GM21526 (cell line): ENCODE results near the gene HGFAC.

Source experiments
- ATAC-seq: cut with Tn5 transposase; IDR thresholded peaks from one replicate; pipeline ENCODE4 v1.9.1; 2021; ENCODE audit warnings: moderate library complexity; ENCODE audit not compliant: unreplicated experiment, low FRiP score

The HGFAC gene

DNA sequence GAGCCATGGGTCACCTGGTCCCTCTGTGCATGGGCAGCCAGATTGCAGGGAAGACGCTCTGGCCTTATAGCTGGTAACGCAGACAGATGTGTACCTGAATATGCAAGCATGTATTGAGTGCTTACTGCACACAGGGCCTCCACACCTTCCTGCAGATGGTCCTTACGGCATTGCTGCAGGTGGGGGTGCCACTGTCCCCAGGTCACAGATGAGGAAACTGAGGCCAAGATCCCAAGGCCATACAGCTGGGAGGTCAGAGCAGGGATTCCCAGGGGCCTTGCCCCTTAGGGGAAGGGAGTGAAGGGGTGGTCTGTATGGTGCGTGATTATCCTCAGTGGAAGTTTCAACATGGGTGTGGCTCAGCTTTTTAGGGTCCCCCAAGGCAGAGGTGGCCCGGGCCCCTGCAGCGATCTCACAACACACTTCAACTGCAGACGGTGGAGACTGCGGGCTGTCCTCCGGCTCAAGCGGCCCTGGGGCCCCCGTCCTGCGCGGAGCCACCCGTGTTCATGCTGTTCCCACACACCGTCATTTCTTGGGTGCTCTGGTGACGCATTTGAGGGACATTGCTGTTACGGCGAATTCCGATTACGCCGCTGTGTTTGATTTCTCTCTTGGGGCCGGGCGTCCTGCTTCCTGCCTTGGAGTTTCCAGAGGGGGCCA, 29.5 kb downstream of the HGFAC start:
- ATAC-seq: no peak

DNA sequence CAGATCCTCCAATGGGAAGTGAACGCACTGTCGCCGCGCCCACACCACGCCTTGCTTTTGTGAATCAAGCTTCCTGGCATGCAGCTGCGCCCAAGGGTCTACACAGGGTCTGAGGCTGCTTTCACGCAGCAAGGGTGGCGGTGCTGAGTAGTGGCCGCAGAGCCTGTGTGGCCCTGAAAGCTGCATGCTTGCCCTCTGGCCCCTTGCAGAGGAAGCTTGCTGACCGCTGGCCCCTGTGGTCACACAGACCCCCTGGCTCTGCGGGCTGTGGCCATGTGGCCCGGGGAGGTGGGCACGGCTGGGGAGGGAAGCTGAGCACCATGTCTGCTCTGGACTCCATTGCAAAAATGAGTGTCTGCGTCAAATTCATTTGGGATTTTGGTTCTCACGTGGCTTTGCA, 30.1 kb downstream of the HGFAC start:
- ATAC-seq: no peak

DNA sequence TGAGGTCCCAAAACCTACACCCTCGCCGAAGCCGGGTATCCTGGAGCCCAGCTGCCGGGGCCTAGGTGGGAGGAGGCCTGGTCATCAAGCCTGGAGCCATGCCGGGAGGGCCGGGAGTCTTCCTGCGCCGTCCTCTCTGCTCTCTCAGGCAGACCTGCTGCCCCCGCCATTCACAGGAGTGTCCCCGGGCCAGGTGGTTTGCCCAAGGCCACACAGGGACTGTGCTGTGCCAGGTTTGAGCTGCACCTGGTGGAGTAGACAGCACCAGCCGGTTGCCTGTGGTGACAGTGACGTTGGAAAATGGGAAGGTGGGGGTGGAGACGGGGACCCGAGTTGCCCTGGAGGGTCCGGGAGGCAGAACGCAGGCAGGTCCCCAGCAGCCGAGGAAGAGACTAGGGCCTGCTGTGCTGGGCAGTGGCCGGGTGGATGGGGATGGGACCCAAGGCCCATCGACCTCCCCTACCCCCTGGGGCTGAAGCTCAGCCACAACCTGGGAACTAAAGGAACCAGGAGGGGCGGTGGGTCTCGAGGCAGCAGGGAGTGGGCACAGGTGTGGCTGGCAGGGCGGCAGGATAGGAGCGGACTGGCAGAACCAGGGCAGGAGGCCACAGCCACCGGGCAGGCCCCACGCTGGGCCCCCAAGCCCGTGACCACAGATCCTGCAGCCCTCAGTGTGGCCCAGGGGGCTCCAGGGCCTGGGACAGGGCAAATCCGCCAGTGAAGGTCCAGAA, 30.8 kb downstream of the HGFAC start:
- ATAC-seq: no peak

DNA sequence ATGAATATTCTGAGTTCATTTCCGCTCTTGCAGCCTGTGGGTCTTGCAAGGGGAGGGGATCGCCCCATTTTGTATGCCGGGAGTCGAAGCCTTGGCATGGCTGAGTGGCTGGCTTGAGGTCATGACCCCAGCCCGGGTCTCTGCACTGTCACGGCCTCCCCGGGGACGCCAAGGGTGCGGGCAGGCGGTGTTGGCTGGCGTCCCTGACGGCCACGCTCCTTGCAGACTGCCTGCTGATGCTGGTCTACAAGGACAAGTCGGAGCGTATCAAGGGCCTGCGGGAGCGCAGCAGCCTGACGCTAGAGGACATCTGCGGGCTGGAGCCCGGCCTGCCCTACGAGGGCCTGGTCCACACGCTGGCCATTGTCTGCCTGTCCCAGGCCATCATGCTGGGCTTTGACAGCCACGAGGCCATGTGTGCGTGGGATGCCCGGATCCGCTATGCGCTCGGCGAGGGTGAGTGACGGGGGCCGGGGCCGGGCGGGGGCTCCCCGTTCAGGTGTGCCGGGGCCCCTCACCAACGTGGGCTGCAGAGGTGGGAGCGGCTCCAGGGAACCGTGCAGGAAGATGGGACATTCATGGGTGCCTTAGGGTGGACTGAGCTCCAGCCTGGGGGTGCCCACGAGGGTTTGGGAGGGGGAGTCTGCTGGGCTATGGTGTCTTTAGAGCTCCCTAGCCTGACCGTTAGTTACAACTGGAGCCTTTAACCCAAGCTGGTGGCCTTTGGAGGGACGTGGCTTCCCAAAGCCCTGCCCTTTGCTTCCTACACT, 31.6 kb downstream of the HGFAC start:
- no peak for ATAC-seq

DNA sequence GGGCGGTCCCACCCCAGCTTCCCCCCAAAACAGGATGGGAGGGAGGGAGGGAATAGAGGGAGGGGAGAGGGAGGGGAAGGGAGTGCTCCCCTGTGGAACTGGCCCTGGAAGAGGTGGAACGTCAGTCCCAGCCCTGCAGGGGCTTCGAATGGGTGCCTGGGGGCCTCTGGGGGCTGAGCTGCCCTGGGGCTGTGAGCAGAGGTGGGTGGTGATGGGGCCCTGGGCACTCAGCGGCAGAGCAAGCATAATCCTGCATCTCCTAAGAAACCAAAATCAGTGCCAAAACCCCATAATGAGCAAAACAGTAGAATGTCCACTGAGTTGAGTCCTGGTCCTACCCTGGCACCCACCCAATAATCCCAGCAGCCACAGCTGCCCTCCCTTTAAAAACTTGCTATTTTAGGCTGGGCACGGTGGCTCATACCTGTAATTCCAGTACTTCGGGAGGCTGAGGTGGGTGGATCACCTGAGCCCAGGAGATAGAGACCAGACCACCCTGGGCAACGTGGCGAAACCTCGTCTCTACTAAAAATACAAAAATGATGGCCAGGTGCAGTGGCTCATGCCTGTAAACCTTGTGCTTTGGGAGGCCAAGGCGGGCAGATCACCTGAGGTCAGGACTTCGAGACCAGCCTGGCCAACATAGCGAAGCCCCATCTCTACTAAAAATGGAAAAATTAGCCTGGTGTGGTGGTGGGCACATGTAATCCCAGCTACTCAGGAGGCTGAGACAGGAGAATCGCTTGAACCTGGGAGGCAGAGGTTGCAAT, 32.4 kb downstream of the HGFAC start:
- ATAC-seq: no peak

DNA sequence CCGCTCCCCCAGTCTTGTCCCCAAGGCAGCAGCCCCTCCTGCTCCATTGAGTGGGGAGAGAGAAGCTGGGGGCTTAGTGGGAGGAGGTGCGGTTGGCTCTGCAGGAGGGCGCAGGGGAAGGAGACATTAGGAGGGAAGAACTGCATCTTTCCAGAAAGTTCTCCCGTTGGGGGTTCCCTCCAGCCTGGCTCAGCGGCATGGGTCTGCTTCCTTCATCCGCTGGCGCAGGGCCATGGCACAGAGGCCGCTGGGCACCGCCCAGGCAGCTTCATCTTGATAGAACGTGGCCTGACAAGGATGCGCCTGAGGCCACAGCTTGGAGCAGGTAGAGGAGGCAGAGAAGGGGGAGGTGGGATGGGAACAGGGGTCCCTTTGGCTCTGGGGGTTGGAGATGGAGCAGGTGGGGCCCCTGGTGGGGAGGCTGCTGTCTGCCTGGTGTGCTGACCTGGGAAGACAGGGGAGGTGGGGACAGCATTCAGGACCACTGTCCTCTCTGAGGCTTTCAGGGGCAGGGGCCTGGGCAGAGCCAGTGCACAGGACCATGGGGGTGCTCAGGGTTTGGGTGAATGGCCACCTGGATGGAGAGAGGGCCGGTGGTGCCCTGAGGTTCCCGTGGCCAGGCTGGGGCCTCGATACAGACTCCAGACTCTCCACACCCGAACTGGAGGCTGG, 33.4 kb downstream of the HGFAC start:
- no peak for ATAC-seq

DNA sequence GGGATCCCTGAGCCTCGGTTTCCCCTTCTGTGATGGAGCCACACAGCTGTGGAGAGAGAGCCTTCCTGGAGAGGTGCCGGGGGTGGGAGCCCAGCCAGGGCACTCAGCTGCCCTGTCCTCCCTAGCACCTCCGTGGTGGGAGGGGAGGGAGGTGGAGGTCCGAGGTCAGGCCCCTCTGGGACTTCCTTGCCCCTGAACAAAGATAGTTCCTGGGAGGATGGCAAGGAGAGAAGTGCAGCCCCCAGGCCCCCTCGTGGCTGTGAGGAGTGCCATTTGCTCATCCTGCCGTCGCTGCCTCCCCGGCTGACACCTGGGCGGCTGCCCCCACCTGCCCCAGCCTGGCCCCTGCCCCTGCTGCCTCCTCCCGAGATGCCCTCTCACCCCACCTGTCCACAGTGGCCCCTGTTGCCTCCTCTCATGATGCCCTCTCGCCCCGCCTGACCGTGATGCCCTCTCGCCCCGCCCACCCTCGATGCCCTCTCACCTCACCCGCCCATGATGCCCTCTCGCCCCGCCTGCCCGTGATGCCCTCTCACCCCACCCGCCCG, 34.0 kb downstream of the HGFAC start:
- no peak for ATAC-seq

DNA sequence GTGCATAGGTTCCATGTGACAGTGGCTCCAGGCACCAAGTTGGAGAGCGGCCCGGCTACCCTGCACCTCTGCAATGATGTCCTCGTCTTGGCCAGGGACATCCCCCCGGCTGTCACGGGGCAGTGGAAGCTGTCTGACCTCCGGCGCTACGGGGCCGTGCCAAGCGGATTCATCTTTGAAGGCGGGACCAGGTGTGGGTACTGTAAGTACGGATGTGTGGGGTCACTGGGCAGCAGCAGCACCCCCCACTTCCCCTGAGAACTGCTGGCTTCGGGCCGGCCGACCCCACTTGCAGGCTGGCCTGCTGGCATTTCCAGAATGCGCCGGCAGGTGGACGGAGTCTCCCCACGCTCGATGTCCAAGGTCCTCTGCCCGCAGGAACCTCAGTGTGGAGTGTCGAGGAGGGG, 34.6 kb downstream of the HGFAC start:
- ATAC-seq: no peak

DNA sequence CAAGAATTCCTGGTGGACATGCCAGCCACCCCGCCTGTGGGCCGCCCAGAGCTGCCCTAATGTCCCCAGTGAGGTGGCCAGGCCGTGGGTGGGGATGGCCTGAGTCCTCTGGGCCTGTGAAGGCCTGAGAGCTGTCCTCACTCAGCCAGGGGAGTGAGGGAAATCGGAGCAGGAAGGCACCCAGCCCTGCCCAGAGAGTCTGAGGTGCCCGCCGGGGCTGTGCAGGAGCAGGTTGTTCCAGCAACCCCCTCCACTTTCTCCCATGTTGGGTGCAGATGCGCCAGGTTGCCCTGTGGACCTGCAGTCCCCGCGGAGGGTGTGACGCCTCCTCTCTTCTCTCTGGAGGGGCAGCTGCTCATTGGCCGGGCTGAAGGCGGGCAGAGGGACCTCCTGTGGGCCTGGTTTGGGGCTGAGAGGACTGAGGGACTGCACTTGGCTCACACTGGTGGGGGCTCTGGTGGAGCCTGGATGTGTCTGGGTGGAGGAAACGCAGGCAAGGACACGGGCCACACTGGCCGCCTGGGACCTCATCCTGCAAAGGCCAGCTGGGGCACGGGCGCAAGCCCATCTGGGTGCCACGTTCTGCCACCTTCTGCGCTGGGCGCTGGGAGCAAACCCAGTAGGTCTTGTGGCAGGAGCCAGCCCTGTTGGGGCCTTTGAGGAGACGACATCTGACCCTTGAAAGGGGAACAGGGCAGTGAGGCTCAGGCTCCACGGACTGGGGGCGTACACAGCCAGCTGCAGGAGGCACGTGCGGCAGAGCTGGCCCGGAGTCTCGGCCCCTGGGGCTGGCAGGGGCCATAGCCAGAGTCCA, 35.4 kb downstream of the HGFAC start:
- no peak for ATAC-seq

DNA sequence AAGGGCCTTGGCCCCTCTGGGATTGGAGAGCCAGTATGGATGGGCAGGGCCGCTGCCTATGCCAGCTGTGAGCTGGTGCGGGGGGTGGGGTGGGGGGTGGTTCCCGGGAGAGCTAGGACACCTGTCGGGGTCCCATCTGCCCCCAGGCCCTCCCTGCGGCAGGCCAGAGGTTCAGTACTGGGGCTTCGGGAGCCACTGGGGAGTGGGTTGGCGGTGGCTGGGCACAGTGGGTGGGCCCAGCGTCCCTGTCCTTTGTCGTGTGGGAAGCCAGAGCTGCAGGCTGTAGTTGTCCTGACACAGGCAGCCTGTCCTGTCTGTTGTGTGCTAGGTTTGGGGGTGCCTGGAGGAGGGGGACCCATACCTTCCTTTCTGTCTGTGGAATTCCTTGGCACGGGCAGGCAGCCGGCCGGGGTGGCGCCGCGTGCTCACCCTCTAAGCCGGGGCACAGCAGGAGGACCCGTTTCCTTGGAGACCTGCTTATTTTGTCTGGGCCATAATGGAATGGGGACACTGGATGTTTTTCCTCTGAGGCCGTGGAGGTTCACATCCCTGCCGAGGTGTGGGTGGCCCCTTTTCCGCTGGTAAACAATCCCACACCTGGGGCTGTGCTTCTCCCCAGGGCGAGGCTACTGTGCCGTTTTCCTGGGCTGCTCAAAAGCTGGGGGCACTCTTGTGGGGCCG, 36.1 kb downstream of the HGFAC start:
- ATAC-seq: no peak

DNA sequence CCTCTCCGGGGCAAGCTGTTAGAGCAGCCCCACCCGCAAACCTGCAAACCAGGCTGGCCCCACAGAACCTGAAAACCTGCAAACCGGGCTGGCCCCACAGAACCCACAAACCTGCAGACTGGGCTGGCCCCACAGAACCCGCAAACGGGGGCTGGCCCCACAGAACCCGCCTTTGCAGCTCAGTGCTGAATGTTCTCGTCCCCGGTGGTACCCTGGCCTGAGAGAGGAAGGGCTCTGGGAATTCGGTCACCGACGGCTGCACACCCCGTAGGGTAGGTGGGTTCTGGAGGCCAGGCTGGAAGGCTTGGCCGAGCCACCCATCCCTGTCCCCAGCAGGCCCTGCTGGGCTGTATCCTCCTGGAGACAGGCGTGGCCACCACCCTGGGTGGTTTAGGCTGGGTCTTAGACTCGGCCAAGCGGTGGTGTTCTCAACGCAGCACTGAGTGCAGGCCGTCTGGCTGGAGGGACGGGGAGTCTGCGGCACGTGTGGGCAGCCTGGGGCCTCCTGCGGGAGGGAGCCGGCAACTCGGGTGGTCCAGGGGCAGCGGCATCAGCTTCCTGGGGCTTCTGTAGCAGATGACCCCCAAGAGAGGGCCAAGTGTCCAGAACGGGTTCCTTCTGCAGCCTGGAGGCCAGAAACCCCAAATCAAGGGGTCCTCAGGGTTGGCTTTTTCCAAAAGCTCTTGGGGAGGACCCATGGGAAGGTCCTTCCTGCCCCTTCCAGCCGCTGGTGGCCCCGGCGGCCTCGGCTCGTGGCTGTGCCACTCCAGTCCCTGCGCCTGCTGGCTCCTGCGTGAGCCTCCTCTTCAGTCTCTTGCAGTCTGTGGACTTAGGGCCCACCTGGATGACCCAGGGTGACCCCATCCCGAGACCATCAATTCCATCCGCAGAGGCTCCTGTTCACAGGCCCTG, 36.9 kb downstream of the HGFAC start:
- no peak for ATAC-seq

DNA sequence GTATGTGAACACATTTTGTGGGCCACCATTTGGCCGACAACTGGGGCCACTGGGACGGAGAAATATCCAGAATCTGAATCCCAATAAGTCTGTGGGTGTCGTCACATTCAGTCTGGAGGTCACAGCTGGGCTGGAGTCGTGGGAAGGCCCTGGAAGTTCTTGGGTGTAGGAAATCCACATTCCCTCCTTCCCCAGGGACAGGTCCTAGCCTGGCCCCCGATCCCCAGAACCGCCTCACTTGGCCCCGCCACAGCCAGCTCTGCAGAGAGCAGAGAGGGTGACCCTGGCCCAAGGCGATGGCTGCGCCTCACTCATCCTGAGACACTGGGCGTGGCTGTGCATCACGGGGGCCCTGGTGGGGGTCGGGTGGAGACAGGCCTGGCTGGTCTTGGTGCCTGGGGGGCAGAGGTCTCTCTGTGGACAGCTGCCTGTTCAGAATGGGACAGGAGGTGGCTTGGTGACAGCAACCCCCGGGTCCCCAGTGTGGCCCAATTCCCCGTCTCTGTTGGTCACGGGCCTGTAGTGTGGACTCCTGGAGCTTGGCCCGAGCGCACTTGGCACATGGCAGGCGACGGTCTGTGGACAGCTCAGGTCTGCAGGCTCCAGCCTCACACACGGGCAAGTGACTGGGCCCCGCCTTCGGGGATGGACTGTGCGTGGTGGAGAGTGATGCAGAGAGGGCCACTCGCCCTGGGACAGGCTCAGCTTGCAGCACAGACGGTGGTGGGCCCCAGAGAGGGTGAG, 37.8 kb downstream of the HGFAC start:
- no peak for ATAC-seq

DNA sequence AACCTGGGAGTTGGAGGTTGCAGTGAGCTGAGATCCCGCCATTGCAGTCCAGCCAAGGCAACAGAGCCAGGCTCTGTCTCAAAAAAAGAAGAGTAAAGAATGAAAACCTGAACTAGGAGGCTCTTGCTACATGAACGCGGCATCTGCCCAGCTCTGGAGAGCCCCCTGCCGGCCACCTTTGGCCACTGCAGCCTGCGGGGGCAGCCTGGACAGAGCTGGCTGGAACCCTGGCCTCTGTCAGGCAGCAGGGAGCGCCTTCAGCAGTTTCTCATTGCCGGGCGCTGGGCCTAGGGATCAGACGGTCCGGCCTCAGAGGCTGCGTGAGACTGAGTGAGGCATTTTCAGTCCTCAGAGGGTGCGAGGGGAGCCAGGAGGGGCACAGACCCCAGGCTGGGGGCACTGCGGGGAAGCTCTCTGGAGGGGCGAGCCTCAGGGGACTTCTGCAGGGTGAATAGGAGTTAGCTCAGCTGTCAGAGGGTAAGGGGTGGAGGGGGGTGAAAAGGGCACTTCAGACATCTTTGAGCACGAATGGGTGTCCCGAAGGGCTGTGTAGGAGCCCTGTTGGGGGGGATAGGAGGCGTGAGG, 38.9 kb downstream of the HGFAC start:
- peak; percentile 67 for ATAC-seq

DNA sequence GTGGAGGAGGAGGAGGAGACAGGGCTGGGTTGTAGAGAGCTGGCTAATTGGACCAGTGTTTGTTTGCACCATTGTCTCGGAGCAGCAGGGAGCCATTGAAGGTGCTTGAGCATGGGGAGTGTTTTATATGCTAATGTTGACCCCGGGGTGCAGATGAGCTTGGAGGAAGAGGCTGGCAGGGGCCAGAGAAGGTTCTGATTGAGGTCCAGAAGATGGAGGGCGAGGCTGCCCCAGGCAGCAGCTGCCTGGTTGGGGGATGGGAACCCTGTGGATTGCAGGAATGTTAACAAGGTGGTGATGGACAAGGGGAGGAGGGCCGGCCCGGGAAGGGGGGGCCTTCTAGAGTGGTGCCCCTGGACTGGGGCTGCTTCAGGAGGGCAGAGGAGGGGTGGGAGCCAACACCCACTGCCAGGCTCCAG, 39.4 kb downstream of the HGFAC start:
- ATAC-seq: no peak

DNA sequence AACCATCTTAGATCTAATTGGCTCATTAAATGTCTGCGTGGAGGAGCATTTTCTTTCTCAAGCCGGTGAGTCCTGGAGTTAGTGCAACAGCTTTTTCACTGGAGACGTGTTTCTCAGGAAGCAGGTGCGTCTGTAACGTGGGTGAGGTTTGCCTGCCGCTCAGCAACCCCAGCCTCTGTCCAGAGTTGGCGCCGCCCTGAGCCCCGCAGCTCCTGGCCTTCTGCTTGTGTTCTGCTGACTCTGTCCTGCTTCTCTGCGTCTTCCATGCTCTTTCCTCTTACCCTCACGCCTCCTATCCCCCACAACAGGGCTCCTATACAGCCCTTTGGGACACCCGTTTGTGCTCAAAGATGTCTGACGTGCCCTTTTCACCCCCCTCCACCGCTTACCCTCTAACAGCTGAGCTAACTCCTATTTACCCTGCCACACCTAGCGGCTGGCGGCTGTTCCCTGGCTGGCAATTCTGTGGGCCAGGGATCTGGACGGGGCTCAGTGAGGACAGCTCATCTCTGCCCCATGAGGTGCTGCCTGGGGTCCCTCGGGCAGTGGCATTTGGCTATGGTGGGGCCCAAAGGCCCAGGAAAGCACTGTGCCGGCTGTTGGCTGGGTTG, 40.1 kb downstream of the HGFAC start:
- ATAC-seq: no peak

DNA sequence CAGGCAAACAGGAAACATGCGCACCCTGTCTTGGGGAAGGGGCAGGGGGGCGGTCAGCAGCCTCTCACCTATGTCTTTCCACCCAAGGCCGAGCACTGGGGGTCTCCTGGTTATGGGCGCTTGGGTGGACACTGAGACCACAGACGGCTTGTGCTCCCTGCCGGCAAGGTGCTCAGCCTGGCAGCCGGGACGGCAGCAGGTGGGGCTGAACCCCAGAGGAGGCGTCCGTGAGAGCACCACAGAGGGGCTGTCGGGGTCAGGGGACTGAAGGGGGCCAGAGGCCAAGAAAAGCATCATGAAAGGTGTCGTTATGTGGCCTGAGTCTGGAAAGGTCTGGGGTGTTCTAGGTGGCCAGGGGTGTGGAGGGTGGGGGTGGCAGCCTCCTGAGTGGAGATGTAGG, 40.9 kb downstream of the HGFAC start:
- no peak for ATAC-seq
